ENCODE results near the gene PTPRT. TPM values are rescaled to one million over a fixed set of nuclear protein-coding genes. Genes with fewer than 3 reads are reported as not detected.
A peak's percentile ranks its signal among the peaks of the same experiment; 100 is the strongest.

PTPRT gene

GRCh38 chr20:42027746-42028268, 1161.9 kb downstream of the PTPRT start:
- peak; percentile 10 for DNase-seq
- H2BK5ac ChIP-seq (ENCODE audit: low read length) = no peak overlapping the region
- H3K36me3 ChIP-seq (ENCODE audit: control insufficient read depth, insufficient read depth, low read length) = no peaks in the 10 kb centered on the region
- no peaks in the 10 kb centered on the region for H3K4me1 ChIP-seq (ENCODE audit: control insufficient read depth, low read depth, low read length)
- no peak overlapping the region for H3K27ac ChIP-seq (ENCODE audit: low read depth, low read length)
- no peak overlapping the region for H2AK5ac ChIP-seq (ENCODE audit: low read length)
- H3K23ac ChIP-seq (ENCODE audit: low read length) = no peak overlapping the region
- no peaks in the 10 kb centered on the region for H3K79me2 ChIP-seq (ENCODE audit: control insufficient read depth, insufficient read depth, low read length)
- H3K56ac ChIP-seq (ENCODE audit: low read length) = no peak overlapping the region
- H3K79me1 ChIP-seq (ENCODE audit: low read length) = no peaks in the 10 kb centered on the region
- H3K4me2 ChIP-seq (ENCODE audit: low read length) = no peak overlapping the region
- no peak overlapping the region for H3K9ac ChIP-seq (ENCODE audit: low read length)
- H3K18ac ChIP-seq (ENCODE audit: low read length) = no peak overlapping the region
- no peak overlapping the region for H2BK15ac ChIP-seq (replicated peaks; ENCODE audit: low read depth)
- no CpG with 5 or more reads among the region's 1 CpG for WGBS (ENCODE audit: extremely low coverage, insufficient coverage, low lambda C conversion rate)
- H4K8ac ChIP-seq (ENCODE audit: low read depth, low read length) = no peak overlapping the region
- H3K27me3 ChIP-seq (ENCODE audit: insufficient read depth, low read length, poor library complexity) = no peaks in the 10 kb centered on the region
- H4K5ac ChIP-seq (ENCODE audit: low read length) = no peak overlapping the region
- no peak overlapping the region for H3K4ac ChIP-seq (ENCODE audit: low read depth, low read length)
- no peak overlapping the region for H2BK120ac ChIP-seq (ENCODE audit: low read depth, low read length)
- H3K4me3 ChIP-seq (ENCODE audit: low read length) = no peak overlapping the region

GRCh38 chr20:42026599-42026998, 1163.1 kb downstream of the PTPRT start:
- Histone ChIP-seq H3K36me3 (ENCODE audit: control insufficient read depth, insufficient read depth, low read length) (no peaks in the 10 kb centered on the region), H4K5ac (ENCODE audit: low read length) (no peak overlapping the region), H3K4me3 (ENCODE audit: low read length) (no peak overlapping the region), H3K18ac (ENCODE audit: low read length) (no peak overlapping the region), H2AK5ac (ENCODE audit: low read length) (no peak overlapping the region), H3K9ac (ENCODE audit: low read length) (no peak overlapping the region), H4K8ac (ENCODE audit: low read depth, low read length) (no peak overlapping the region), H3K23ac (ENCODE audit: low read length) (no peak overlapping the region), H2BK120ac (ENCODE audit: low read depth, low read length) (no peak overlapping the region), H3K27me3 (ENCODE audit: insufficient read depth, low read length, poor library complexity) (no peaks in the 10 kb centered on the region), H3K4ac (ENCODE audit: low read depth, low read length) (no peak overlapping the region), H3K79me1 (ENCODE audit: low read length) (no peaks in the 10 kb centered on the region), H3K79me2 (ENCODE audit: control insufficient read depth, insufficient read depth, low read length) (no peaks in the 10 kb centered on the region), H3K4me2 (ENCODE audit: low read length) (no peak overlapping the region), H3K4me1 (ENCODE audit: control insufficient read depth, low read depth, low read length) (no peaks in the 10 kb centered on the region), H3K27ac (ENCODE audit: low read depth, low read length) (no peak overlapping the region), H2BK15ac (replicated peaks; ENCODE audit: low read depth) (no peak overlapping the region), H2BK5ac (ENCODE audit: low read length) (no peak overlapping the region), H3K56ac (ENCODE audit: low read length) (no peak overlapping the region)
- DNase-seq = no peak
- WGBS (ENCODE audit: extremely low coverage, insufficient coverage, low lambda C conversion rate) = no CpG with 5 or more reads among the region's 4 CpGs

GRCh38 chr20:42024653-42025052, 1165.1 kb downstream of the PTPRT start:
- H3K4ac ChIP-seq (ENCODE audit: low read depth, low read length) = no peak overlapping the region
- H3K27ac ChIP-seq (ENCODE audit: low read depth, low read length) = no peak overlapping the region
- H3K27me3 ChIP-seq (ENCODE audit: insufficient read depth, low read length, poor library complexity) = no peaks in the 10 kb centered on the region
- no peak overlapping the region for H3K9ac ChIP-seq (ENCODE audit: low read length)
- H3K79me2 ChIP-seq (ENCODE audit: control insufficient read depth, insufficient read depth, low read length) = no peaks in the 10 kb centered on the region
- no peak overlapping the region for H2AK5ac ChIP-seq (ENCODE audit: low read length)
- no peak overlapping the region for H3K18ac ChIP-seq (ENCODE audit: low read length)
- H3K4me2 ChIP-seq (ENCODE audit: low read length) = no peak overlapping the region
- no peaks in the 10 kb centered on the region for H3K79me1 ChIP-seq (ENCODE audit: low read length)
- WGBS (ENCODE audit: extremely low coverage, insufficient coverage, low lambda C conversion rate) = no CpG with 5 or more reads among the region's 5 CpGs
- H3K56ac ChIP-seq (ENCODE audit: low read length) = no peak overlapping the region
- H4K5ac ChIP-seq (ENCODE audit: low read length) = no peak overlapping the region
- no peak overlapping the region for H2BK120ac ChIP-seq (ENCODE audit: low read depth, low read length)
- H2BK15ac ChIP-seq (replicated peaks; ENCODE audit: low read depth) = no peak overlapping the region
- no peaks in the 10 kb centered on the region for H3K36me3 ChIP-seq (ENCODE audit: control insufficient read depth, insufficient read depth, low read length)
- H3K23ac ChIP-seq (ENCODE audit: low read length) = no peak overlapping the region
- no peaks in the 10 kb centered on the region for H3K4me1 ChIP-seq (ENCODE audit: control insufficient read depth, low read depth, low read length)
- no peak overlapping the region for H4K8ac ChIP-seq (ENCODE audit: low read depth, low read length)
- H2BK5ac ChIP-seq (ENCODE audit: low read length) = no peak overlapping the region
- no peak overlapping the region for H3K4me3 ChIP-seq (ENCODE audit: low read length)
- peak; percentile 74 for DNase-seq

Small RNAs within 50 kb of the gene (small RNA-seq; reads per million reads assigned to genes)
- not detected for gene RN7SKP100 (ENCODE audit: insufficient read depth)

All from mesendoderm (in vitro differentiated cells).